Astrocyte (in vitro differentiated cells and primary cell): ENCODE results near the gene SEC23A.

Source experiments
- CTCF ChIP-seq: IDR thresholded peaks from 2 replicates; pipeline ENCODE4 v1.5.1; 2011; ENCODE audit warnings: low read depth, mild to moderate bottlenecking, inconsistent platforms, low read length, moderate library complexity; ENCODE audit not compliant: insufficient read depth
- EZH2 ChIP-seq: IDR thresholded peaks from 2 replicates; pipeline ENCODE4 v1.6.1; 2012; ENCODE audit warnings: mild to moderate bottlenecking, low read length, inconsistent platforms; ENCODE audit not compliant: insufficient read depth

GRCh38 chr14:39036760-39037159 lies 66.3 kb downstream of the SEC23A start:
- TF ChIP-seq EZH2 (no peak), CTCF (no peak)
